Stomach (tissue), 9 donors: Measurements from ENCODE around the gene STXBP6. TPM values are rescaled to one million over a fixed set of nuclear protein-coding genes. Genes with fewer than 3 reads are reported as not detected.

Source experiments
- DNase-seq, 2 donors: peaks; one replicate each; pipeline versions ENCODE4 v3.0.0 to v3.0.0-alpha.2; 2013 to 2019
- H3K27ac ChIP-seq, 5 donors: fragments of 200-600 bp in 4 of 5; sonication (generic) in 4 of 5; one replicate each; pipeline ENCODE4 v1.5.1; 2013 to 2019; ENCODE audit warnings: mild to moderate bottlenecking in 1 of 5, moderate library complexity in 1 of 5
- H3K27me3 ChIP-seq, 3 donors: fragments of 200-600 bp; sonication (generic); one replicate each; pipeline ENCODE4 v1.5.1; 2017 to 2019; ENCODE audit warnings: mixed run types in 1 of 3
- H3K36me3 ChIP-seq, 4 donors: fragments of 200-600 bp; sonication (generic); 1 replicate in 3 of 4; 2 replicates in 1 of 4; pipeline ENCODE4 v1.5.1; 2016 to 2019
- H3K4me1 ChIP-seq, 4 donors: fragments of 200-600 bp; sonication (generic); one replicate each; pipeline ENCODE4 v1.5.1; 2016 to 2019
- H3K4me3 ChIP-seq, 4 donors: fragments of 200-600 bp; sonication (generic) in 3 of 4; one replicate each; pipeline ENCODE4 v1.5.1; 2016 to 2019; ENCODE audit warnings: mild to moderate bottlenecking in 1 of 4
- H3K9me3 ChIP-seq, 4 donors: fragments of 200-600 bp; sonication (generic); one replicate each; pipeline ENCODE4 v1.5.1; 2016 to 2019
- CTCF ChIP-seq, 7 experiments: fragments of 450-650 bp in 4 of 7; fragments of 200-600 bp in 3 of 7; sonication (generic) in 3 of 7; IDR thresholded peaks; one replicate each; pipeline ENCODE4 v1.5.1; 2016 to 2019; ENCODE audit warnings: antibody characterized with exemption in 7 of 7, control low read depth in 2 of 7, mild to moderate bottlenecking in 1 of 7
- EP300 ChIP-seq: sonication (generic); formaldehyde crosslinking; IDR thresholded peaks from one replicate; pipeline ENCODE4 v1.6.1; 2017; ENCODE audit warnings: antibody characterized with exemption
- POLR2A ChIP-seq, 4 donors: fragments of 450-650 bp; IDR thresholded peaks; one replicate each; pipeline ENCODE4 v1.6.1; 2016; ENCODE audit warnings: antibody characterized with exemption in 4 of 4, control low read depth in 2 of 4, mild to moderate bottlenecking in 1 of 4, moderate library complexity in 1 of 4
- POLR2AphosphoS5 ChIP-seq, 3 donors: sonication (generic); formaldehyde crosslinking; IDR thresholded peaks; one replicate each; pipeline ENCODE4 v1.6.1; 2016; ENCODE audit warnings: antibody characterized with exemption in 3 of 3
- WGBS, 5 donors: extraction: QIAGEN DNeasy Blood & Tissue Kit in 3 of 5; methylation state at CpG; one replicate each; pipeline versions ENCODE4 v1.1.5 to v1.1.7; 2013 to 2018; 5-methylcytosine and 5-hydroxymethylcytosine counted together
- intact Hi-C: fragments of 100-400 bp; cut with DNase I; formaldehyde crosslinking; loops from one replicate; pipeline ENCODE4 v1.15.1; 2023; ENCODE audit warnings: low total_unique reads
- polyA plus RNA-seq, 3 donors: library from polyadenylated mRNA; stranded (reverse); fragments of 200-250 nt; gene quantifications; one replicate each; pipeline ENCODE4 v1.2.3, GENCODE V29; 2013
- total RNA-seq, 5 donors: library from RNA; depleted of rRNA; stranded (reverse); fragments of >200 nt; gene quantifications; one replicate each; pipeline versions ENCODE4 v1.1.0 to v1.2.3, GENCODE V29; 2014 to 2016
- donor health status: healthy with polysubstance abuse.
- donor health status: Bipolar disorder and iron deficiency.
- donor health status: healthy.

The STXBP6 gene
- total and polyA plus RNA-seq, 8 donors = 7.4 to 37.1 (median 15.2) TPM

- Histone ChIP-seq H3K36me3 (no peaks in the 10 kb centered on the region), H3K4me3 (no peak overlapping the region), H3K27ac (no peak overlapping the region), H3K9me3 (no peaks in the 10 kb centered on the region), H3K27me3 (no peaks in the 10 kb centered on the region), H3K4me1 (peaks cover 0 to 37% (median 29%) of the 10 kb centered on the region in 4 donors)
- 85 to 95% (median 92%) methylated on average over 1 of the region's 1 CpG for WGBS, 5 donors
- no peak for DNase-seq
- TF ChIP-seq CTCF (IDR thresholded peaks at IDR 0.05) (no peak), EP300 (no peak), POLR2A (IDR thresholded peaks at IDR 0.05) (no peak), POLR2AphosphoS5 (IDR thresholded peaks at IDR 0.05) (no peak)
- intact Hi-C loops = no loop called here
These were observed 92.1 kb downstream of the STXBP6 start for GRCh38 chr14:24957814-24958213.

GRCh38 chr14:24956104-24956503 lies 93.8 kb downstream of the STXBP6 start:
- WGBS, 5 donors = 86 to 91% (median 88%) methylated on average over 4 of the region's 4 CpGs
- no peak for DNase-seq
- Histone ChIP-seq H3K27ac (no peak overlapping the region), H3K27me3 (no peaks in the 10 kb centered on the region), H3K9me3 (no peaks in the 10 kb centered on the region), H3K4me1 (peaks cover 0 to 37% (median 29%) of the 10 kb centered on the region in 4 donors), H3K36me3 (no peaks in the 10 kb centered on the region), H3K4me3 (no peak overlapping the region)
- no peak for TF ChIP-seq POLR2A (IDR thresholded peaks at IDR 0.05)
- no peak for TF ChIP-seq EP300
- no peak for TF ChIP-seq CTCF (IDR thresholded peaks at IDR 0.05)
- no peak for TF ChIP-seq POLR2AphosphoS5 (IDR thresholded peaks at IDR 0.05)
- intact Hi-C loops = no loop called here

- no peaks in the 10 kb centered on the region for H3K9me3 ChIP-seq
- H3K4me3 ChIP-seq = no peak overlapping the region
- no peak overlapping the region for H3K27ac ChIP-seq
- peaks cover 0 to 26% (median 18%) of the 10 kb centered on the region in 4 donors for H3K4me1 ChIP-seq
- 89 to 100% (median 97%) methylated on average over 2 of the region's 2 CpGs for WGBS, 5 donors
- H3K27me3 ChIP-seq = no peaks in the 10 kb centered on the region
- DNase-seq = no peak
- H3K36me3 ChIP-seq = no peaks in the 10 kb centered on the region
- TF ChIP-seq CTCF (IDR thresholded peaks at IDR 0.05) (no peak), POLR2A (IDR thresholded peaks at IDR 0.05) (no peak)
- intact Hi-C loops = no loop called here
These were observed 95.3 kb downstream of the STXBP6 start for GRCh38 chr14:24954700-24955037.

- WGBS, 5 donors = 62 to 90% (median 83%) methylated on average over 4 of the region's 4 CpGs
- H3K4me1 ChIP-seq = peaks cover 0 to 21% (median 14%) of the 10 kb centered on the region in 4 donors
- H3K27ac ChIP-seq = no peak overlapping the region
- no peaks in the 10 kb centered on the region for H3K9me3 ChIP-seq
- H3K27me3 ChIP-seq = no peaks in the 10 kb centered on the region
- intact Hi-C loops = no loop called here
- H3K36me3 ChIP-seq = no peaks in the 10 kb centered on the region
- H3K4me3 ChIP-seq = no peak overlapping the region
- TF ChIP-seq CTCF (IDR thresholded peaks at IDR 0.05) = no peak
- TF ChIP-seq EP300 = no peak
- TF ChIP-seq POLR2A (IDR thresholded peaks at IDR 0.05) = no peak
- no peak for TF ChIP-seq POLR2AphosphoS5 (IDR thresholded peaks at IDR 0.05)
- no peak for DNase-seq
These were observed 95.8 kb downstream of the STXBP6 start for GRCh38 chr14:24954037-24954699.
